Stimulated activated naive CD4-positive, alpha-beta T cell treated with Interleukin-2 at 50 U/mL for 16 hours (primary cell): ENCODE results near the gene TSKS.

Source experiments
- DNase-seq: peaks from one replicate; lab custom pipeline; 2025; lab: John Stamatoyannopoulos, UW

The TSKS gene

DNA sequence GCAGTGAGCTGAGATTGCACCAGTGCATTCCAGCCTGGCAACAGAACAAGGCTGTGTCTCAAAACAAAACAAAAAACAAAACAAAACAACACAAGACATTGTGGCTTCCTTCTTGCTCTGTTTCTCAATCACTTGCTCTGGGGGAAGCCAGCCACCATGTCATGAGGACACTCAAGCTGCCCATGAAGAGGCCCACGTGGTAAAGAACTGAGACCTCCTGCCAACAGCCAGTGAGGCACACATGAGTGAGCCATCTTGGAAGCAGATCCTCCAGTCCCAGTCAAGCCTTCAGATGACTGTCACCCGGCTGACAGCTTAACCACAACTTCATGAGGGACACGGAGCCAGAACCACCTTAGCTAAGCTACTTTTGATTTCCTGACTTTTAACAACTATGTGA lies 47.0 kb downstream of the TSKS start:
- no peak for DNase-seq

GRCh38 chr19:49713236-49713845 lies 49.8 kb downstream of the TSKS start:
- DNase-seq: no peak

DNA sequence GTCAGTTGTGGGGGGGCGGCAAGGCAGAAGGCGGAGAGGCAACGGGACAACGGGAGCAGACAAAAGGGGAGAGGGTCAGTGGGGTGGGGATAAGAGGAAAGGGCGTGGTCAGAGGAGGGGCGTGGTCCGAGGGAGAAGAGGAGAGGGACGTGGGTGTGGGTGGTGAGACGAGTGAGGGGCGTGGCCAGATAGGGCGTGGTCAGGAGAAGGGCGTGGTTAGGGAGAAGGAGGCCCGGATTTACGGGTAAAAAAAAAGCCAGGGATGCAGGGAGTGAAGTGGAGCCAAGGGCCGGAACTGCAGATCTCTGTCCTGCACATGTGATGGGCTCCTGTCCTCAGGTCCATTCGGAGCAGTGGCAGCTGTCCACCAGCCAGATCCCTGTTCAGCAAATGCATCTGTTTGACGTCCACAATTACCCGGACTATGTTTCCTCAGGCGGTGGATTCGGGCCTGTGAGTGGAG lies 50.7 kb downstream of the TSKS start:
- no peak for DNase-seq

- DNase-seq: no peak
Measured at GRCh38 chr19:49710372-49710951, 52.6 kb downstream of the TSKS start.

GRCh38 chr19:49705919-49706318 lies 57.2 kb downstream of the TSKS start:
- DNase-seq: no peak

DNA sequence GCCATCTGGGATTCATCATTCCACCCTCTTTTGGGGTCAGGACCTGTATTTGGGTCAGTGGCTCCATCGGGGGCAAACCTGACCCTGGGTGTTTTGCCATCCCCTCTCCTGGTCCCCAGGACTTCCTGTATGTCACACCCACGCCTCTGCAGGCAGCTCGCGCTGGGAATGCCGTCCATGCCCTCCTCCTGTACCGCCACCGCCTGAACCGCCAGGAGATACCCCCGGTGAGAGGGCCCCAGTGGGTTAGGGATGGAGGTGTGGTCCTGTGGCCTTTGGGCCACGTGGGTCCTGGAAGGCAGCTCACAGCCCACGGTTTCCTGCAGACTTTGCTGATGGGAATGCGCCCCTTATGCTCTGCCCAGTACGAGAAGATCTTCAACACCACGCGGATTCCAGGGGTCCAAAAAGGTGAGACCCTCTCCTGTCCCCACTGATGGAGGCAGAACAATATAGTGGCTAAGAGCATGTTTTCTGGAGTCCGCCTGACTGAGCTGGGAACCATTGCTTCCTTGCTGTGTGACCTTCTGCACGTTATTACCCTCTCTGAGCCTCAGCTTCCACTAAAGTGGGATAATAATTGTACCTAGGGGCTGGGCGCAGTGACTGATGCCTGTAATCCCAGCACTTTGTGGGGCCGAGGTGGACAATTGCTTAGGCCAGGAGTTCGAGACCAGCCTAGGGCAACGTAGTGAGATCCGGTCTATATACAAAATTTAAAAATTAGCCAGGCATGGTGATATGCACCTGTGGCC lies 58.0 kb downstream of the TSKS start:
- DNase-seq: no peak

DNA sequence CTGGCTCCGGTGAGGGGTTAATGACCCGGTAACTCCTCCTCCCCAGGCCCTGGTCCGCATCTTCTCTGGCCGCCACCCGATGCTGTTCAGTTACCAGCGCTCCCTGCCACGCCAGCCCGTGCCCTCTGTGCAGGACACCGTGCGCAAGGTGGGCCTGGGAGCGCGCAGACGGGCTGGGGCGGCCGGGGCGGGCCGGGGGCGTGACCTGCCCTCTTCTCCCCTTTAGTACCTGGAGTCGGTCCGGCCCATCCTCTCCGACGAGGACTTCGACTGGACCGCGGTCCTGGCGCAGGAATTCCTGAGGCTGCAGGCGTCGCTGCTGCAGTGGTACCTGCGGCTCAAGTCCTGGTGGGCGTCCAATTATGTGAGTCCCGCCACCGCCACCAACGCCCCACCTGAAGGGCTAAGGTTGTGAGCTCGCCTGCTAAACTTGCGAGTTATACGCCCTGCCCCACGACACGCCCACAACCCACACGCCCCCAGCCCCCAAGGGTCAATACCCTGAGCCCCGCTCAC lies 61.8 kb downstream of the TSKS start:
- no peak for DNase-seq

- DNase-seq: no peak
Measured at GRCh38 chr19:49700563-49700962, 62.5 kb downstream of the TSKS start.

GRCh38 chr19:49699364-49699763 lies 63.7 kb downstream of the TSKS start:
- DNase-seq: no peak

GRCh38 chr19:49696865-49697264 lies 66.2 kb downstream of the TSKS start:
- no peak for DNase-seq

- no peak for DNase-seq
Measured at GRCh38 chr19:49696115-49696514, 67.0 kb downstream of the TSKS start.

- DNase-seq: no peak
Measured at GRCh38 chr19:49692147-49692506, 71.0 kb downstream of the TSKS start.

DNA sequence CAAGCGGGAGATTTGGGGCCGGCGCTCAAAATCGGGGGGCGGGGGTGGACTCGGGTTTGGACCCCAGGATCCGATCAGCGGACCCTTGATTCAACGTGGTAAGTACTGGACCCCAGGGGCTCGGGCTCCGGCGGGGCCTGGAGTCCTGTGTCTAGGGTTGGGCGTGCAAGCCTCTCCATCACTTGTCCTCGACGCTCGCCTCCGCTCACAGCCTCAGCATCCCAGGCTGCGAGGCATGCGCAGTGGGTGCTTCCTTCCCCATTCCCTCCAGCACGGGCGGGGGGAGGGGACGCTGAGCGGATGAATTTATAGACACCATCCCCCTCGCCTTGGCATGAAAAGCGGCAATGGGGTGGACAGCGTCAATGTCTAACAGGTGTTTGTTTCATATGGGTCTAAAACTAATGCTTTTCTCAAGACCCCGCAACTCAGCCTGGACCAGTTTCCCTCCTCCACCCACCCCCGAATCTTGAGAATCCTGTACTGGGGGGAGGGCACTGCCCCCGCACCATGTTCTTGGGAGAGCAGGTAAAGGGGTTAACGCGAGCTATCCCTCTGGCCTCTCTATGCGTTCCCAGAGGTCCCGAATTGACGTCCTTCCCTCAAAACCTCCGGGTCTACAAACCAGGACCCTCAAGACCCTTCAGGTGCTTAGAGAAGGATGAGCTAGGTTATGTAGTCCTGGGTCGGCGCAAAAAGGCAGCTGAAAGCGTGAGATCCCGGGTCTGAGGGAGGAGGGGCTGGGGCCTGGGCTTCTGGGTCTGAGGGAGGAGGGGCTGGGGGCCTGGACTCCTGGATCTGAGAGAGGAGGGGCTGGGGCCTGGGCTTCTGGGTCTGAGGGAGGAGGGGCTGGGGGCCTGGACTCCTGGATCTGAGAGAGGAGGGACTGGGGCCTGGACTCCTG lies 71.6 kb downstream of the TSKS start:
- DNase-seq: peak; percentile 12

DNA sequence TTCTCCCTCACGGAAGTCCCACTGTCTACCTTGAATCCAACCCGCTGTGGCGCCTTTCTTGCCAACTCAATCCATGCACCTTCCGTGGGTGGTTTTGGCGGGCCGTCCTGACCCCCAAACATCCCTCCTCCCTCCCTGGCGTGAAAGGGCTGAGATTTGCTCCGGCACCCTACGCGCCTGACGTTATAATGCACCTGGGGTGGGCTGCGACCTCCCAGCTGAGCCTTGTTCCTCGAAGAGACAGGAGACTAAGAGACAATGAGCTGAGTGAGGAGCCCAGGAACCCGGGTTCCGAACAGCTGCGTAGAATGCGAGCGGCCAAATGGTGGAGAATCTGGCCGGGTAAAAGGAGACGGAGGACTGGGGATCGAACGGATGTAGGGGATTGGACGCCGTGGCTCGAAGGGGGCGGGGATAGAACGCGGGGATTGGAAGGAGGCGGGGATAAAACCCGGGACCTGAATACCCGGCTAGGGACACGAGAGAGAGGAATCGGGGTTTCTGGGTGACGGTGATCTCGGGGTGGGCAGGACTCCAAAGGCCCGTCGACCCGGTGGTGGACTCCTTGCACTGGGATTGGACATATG lies 72.4 kb downstream of the TSKS start, which contains the start of gene CPT1C:
Gene CPT1C (plus strand): TSS at position 461 of the 587 bp plus-strand sequence. CDS start 1,137 bp downstream, outside the sequence.
- DNase-seq: peak; percentile 48

GRCh38 chr19:49690079-49690655 lies 72.9 kb downstream of the TSKS start:
- no peak for DNase-seq
